ENCODE data around the gene RNASEL. TPM values are rescaled to one million over a fixed set of nuclear protein-coding genes. Genes with fewer than 3 reads are reported as not detected.

RNASEL gene
- polyA plus RNA-seq, 1 donor (not counting 4 experiments of a cell fraction or from before 2014, with no cell fraction given): 4.7 TPM

DNA sequence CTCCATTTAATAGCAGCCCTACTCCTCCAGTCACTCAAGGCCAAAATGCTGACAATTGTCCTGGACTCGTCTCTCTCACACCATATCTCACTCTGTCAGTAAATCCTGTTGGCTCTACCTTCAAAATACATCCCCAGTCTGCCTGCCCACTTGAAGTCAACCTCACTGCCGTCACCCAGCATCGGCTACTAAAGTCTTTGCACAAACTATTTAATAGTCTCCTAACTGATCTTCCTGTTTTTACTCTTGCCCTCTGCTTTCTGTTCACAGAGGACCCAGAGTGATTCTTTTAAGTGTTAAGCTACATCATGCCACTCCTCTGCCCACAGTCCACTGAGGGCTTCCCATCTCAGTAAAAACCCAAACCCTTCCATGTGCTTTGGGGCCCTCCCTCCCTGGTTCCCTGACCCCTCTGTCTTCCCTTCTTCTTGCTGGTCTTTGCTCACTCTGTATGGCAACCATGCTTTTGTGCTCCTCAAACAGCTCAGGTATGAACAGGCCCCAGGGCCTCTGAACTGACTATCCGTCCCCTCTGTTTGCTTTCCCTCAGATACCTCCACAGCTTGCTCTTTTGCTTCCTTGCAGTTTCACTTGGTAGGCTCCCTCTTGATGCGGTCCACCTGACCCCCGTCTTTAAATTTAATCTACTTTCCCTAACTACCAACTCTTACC lies 19.0 kb downstream of the RNASEL start:
- no peak overlapping the region for H3K27ac ChIP-seq (ENCODE audit: control insufficient read depth, insufficient read depth, low read length)
- H3K27me3 ChIP-seq (ENCODE audit: control insufficient read depth, extremely low read depth, insufficient read depth, low read length): no peaks in the 10 kb centered on the region
- H3K79me2 ChIP-seq (ENCODE audit: control insufficient read depth, insufficient read depth, low read length): no peaks in the 10 kb centered on the region
- TF ChIP-seq EZH2 (IDR thresholded peaks at IDR 0.05; ENCODE audit: low read length): no peak
- TF ChIP-seq, protein P1, sequence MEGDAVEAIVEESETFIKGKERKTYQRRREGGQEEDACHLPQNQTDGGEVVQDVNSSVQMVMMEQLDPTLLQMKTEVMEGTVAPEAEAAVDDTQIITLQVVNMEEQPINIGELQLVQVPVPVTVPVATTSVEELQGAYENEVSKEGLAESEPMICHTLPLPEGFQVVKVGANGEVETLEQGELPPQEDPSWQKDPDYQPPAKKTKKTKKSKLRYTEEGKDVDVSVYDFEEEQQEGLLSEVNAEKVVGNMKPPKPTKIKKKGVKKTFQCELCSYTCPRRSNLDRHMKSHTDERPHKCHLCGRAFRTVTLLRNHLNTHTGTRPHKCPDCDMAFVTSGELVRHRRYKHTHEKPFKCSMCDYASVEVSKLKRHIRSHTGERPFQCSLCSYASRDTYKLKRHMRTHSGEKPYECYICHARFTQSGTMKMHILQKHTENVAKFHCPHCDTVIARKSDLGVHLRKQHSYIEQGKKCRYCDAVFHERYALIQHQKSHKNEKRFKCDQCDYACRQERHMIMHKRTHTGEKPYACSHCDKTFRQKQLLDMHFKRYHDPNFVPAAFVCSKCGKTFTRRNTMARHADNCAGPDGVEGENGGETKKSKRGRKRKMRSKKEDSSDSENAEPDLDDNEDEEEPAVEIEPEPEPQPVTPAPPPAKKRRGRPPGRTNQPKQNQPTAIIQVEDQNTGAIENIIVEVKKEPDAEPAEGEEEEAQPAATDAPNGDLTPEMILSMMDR (optimal IDR thresholded peaks at IDR 0.05 in 1 of 3, IDR thresholded peaks at IDR 0.05 in 1 of 3, conservative IDR thresholded peaks at IDR 0.05 in 1 of 3; ENCODE audit: extremely low read depth in 1 of 3, insufficient read depth in 2 of 3, low read length in 3 of 3): no peak
- H3K4me3 ChIP-seq (ENCODE audit: control insufficient read depth in 2 of 3, extremely low read depth in 1 of 3, insufficient read depth in 2 of 3, low read depth in 1 of 3, low read length in 3 of 3): no peak overlapping the region
- no peaks in the 10 kb centered on the region for H3K36me3 ChIP-seq (ENCODE audit: control insufficient read depth in 2 of 2, extremely low read depth in 1 of 2, insufficient read depth in 2 of 2, low read length in 2 of 2)
- H4K20me1 ChIP-seq (ENCODE audit: control insufficient read depth, extremely low read depth, insufficient read depth, low read length): no peaks in the 10 kb centered on the region
- FAIRE-seq: no peak
- no peaks in the 10 kb centered on the region for H3K9me1 ChIP-seq (ENCODE audit: control insufficient read depth, extremely low read depth, insufficient read depth, low read length)
- H2AFZ ChIP-seq (ENCODE audit: control insufficient read depth, low read length): no peak overlapping the region
- no peaks in the 10 kb centered on the region for H3K9me3 ChIP-seq (ENCODE audit: control insufficient read depth, low read depth, low read length)
- peaks cover 2% of the 10 kb centered on the region for H3K4me1 ChIP-seq (ENCODE audit: control insufficient read depth, extremely low read depth, insufficient read depth, low read length)
- DNase-seq (ENCODE audit: low read depth, low spot score): no peak
- no peak overlapping the region for H3K4me2 ChIP-seq (ENCODE audit: control insufficient read depth, extremely low read depth, insufficient read depth, low read depth, low read length)
- dilution Hi-C loops (cut with MboI; ENCODE audit: extremely low pct_ligation_motif_present, low sequenced_read_pairs): no loop called here
- H3K9ac ChIP-seq (ENCODE audit: control insufficient read depth, extremely low read depth, insufficient read depth, low read length): no peak overlapping the region

DNA sequence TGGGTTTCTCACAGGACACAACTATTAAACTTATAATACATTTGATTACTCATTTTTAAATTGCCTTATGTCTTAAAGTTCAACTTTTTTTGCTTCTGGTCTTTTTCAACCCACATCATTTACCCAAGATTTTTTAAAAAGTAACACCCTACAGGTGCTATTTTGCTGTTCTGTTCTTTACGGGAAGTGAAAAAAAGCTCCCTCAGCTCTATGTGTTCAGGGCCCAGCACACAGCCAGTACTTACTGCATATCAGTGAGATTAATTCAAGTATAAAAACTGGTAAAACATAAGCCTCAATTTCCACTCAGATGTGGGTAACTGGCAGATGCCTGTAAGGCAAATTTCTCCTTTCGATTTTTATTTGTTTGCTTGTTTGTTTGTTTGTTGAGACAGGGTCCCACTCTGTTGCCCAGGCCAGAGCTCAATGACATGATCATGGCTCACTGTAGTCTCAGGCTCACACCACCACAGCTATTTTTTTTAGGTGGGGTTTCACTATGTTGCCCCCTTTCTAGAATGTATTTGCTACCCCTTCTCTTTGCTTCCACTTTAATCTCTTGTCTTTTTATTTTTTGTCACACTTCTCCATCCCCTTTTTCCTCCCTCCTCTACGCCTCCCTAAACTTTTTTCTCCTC lies 20.3 kb downstream of the RNASEL start:
- Histone ChIP-seq H4K20me1 (ENCODE audit: control insufficient read depth, extremely low read depth, insufficient read depth, low read length) (no peaks in the 10 kb centered on the region), H3K79me2 (ENCODE audit: control insufficient read depth, insufficient read depth, low read length) (no peaks in the 10 kb centered on the region), H3K9me3 (ENCODE audit: control insufficient read depth, low read depth, low read length) (no peaks in the 10 kb centered on the region), H2AFZ (ENCODE audit: control insufficient read depth, low read length) (no peak overlapping the region), H3K9me1 (ENCODE audit: control insufficient read depth, extremely low read depth, insufficient read depth, low read length) (no peaks in the 10 kb centered on the region), H3K27ac (ENCODE audit: control insufficient read depth, insufficient read depth, low read length) (no peak overlapping the region), H3K4me1 (ENCODE audit: control insufficient read depth, extremely low read depth, insufficient read depth, low read length) (no peaks in the 10 kb centered on the region), H3K4me3 (ENCODE audit: control insufficient read depth in 2 of 3, extremely low read depth in 1 of 3, insufficient read depth in 2 of 3, low read depth in 1 of 3, low read length in 3 of 3) (no peak overlapping the region), H3K27me3 (ENCODE audit: control insufficient read depth, extremely low read depth, insufficient read depth, low read length) (no peaks in the 10 kb centered on the region), H3K36me3 (ENCODE audit: control insufficient read depth in 2 of 2, extremely low read depth in 1 of 2, insufficient read depth in 2 of 2, low read length in 2 of 2) (no peaks in the 10 kb centered on the region), H3K9ac (ENCODE audit: control insufficient read depth, extremely low read depth, insufficient read depth, low read length) (no peak overlapping the region), H3K4me2 (ENCODE audit: control insufficient read depth, extremely low read depth, insufficient read depth, low read depth, low read length) (no peak overlapping the region)
- dilution Hi-C loops (cut with MboI; ENCODE audit: extremely low pct_ligation_motif_present, low sequenced_read_pairs): no loop called here
- FAIRE-seq (no peak), DNase-seq (ENCODE audit: low read depth, low spot score) (no peak)
- TF ChIP-seq, protein P1 (optimal IDR thresholded peaks at IDR 0.05 in 1 of 3, IDR thresholded peaks at IDR 0.05 in 1 of 3, conservative IDR thresholded peaks at IDR 0.05 in 1 of 3; ENCODE audit: extremely low read depth in 1 of 3, insufficient read depth in 2 of 3, low read length in 3 of 3): no peak
- no peak for TF ChIP-seq EZH2 (IDR thresholded peaks at IDR 0.05; ENCODE audit: low read length)
